ENCODE measurements around the gene TBC1D1.
A peak's percentile ranks its signal among the peaks of the same experiment; 100 is the strongest.

TBC1D1 gene

GRCh38 chr4:37890801-37891259, at the start of gene TBC1D1:
TSS of gene TBC1D1 (plus strand) at chr4:37891084. CDS start at chr4:37902096, 11,012 bp downstream.
- no peak for DNase-seq

GRCh38 chr4:37844204-37844603, 46.7 kb upstream of the TBC1D1 start:
- no peak for DNase-seq

- DNase-seq: no peak
These were observed 45.7 kb upstream of the TBC1D1 start for GRCh38 chr4:37845201-37845600.

- peak; percentile 12 for DNase-seq
These were observed 43.5 kb upstream of the TBC1D1 start for GRCh38 chr4:37847311-37847884.

- no peak for DNase-seq
These were observed 38.5 kb upstream of the TBC1D1 start for GRCh38 chr4:37852376-37852775.

- no peak for DNase-seq
These were observed 32.8 kb upstream of the TBC1D1 start for GRCh38 chr4:37858112-37858511.

- no peak for DNase-seq
These were observed 32.0 kb upstream of the TBC1D1 start for GRCh38 chr4:37858872-37859271.

GRCh38 chr4:37860266-37860665, 30.6 kb upstream of the TBC1D1 start:
- no peak for DNase-seq

- DNase-seq: no peak
These were observed 27.9 kb upstream of the TBC1D1 start for GRCh38 chr4:37862961-37863360.

- DNase-seq: no peak
These were observed 26.1 kb upstream of the TBC1D1 start for GRCh38 chr4:37864786-37865185.

- no peak for DNase-seq
These were observed 25.4 kb upstream of the TBC1D1 start for GRCh38 chr4:37865450-37865849.

- DNase-seq: no peak
These were observed 23.8 kb upstream of the TBC1D1 start for GRCh38 chr4:37867102-37867501.

- no peak for DNase-seq
These were observed 22.6 kb upstream of the TBC1D1 start for GRCh38 chr4:37868238-37868637.

GRCh38 chr4:37872310-37872988, 18.4 kb upstream of the TBC1D1 start:
- no peak for DNase-seq

- peak; percentile 33 for DNase-seq
These were observed 17.5 kb upstream of the TBC1D1 start for GRCh38 chr4:37873386-37873785.

- DNase-seq: no peak
These were observed 14.7 kb upstream of the TBC1D1 start for GRCh38 chr4:37876156-37876555.

- no peak for DNase-seq
These were observed 11.5 kb upstream of the TBC1D1 start for GRCh38 chr4:37879365-37879764.

- no peak for DNase-seq
These were observed 9.1 kb upstream of the TBC1D1 start for GRCh38 chr4:37881811-37882210.

- DNase-seq: no peak
These were observed 8.1 kb upstream of the TBC1D1 start for GRCh38 chr4:37882665-37883296.

- DNase-seq: no peak
These were observed 5.9 kb upstream of the TBC1D1 start for GRCh38 chr4:37884855-37885487.

GRCh38 chr4:37885496-37885895, 5.4 kb upstream of the TBC1D1 start:
- no peak for DNase-seq

- DNase-seq: no peak
These were observed 759 bp upstream of the TBC1D1 start for GRCh38 chr4:37889849-37890800.
